K562 (cell line): ENCODE results near the gene KRTAP10-6.

Source experiments
- CBX5 ChIP-seq: IDR thresholded peaks from 2 replicates; pipeline ENCODE4 v1.6.1; 2014; ENCODE audit warnings: low read depth, borderline replicate concordance
- CTCF ChIP-seq, 3 experiments: IDR thresholded peaks in 2 of 3; conservative IDR thresholded peaks in 1 of 3; 2 replicates each; pipeline ENCODE4 v1.5.1; 2011 to 2012; ENCODE audit warnings: low read length in 3 of 3, mild to moderate bottlenecking in 3 of 3, control low read depth in 2 of 3, improper control_type of control experiment in 1 of 3, inconsistent platforms in 1 of 3, low read depth in 1 of 3, mixed read lengths in 1 of 3, moderate library complexity in 1 of 3; ENCODE audit not compliant: insufficient read depth in 2 of 3
- FOXK2 ChIP-seq, 2 experiments: fragments of 450-650 bp; IDR thresholded peaks in 1 of 2; conservative IDR thresholded peaks in 1 of 2; 2 replicates each; pipeline ENCODE4 v1.6.1; 2016; ENCODE audit warnings: low read depth in 2 of 2, mild to moderate bottlenecking in 1 of 2
- NKRF ChIP-seq: fragments of 450-650 bp; IDR thresholded peaks from 2 replicates; pipeline ENCODE4 v1.6.1; 2016; ENCODE audit warnings: borderline replicate concordance
- POLR2A ChIP-seq: fragments of 450-650 bp; conservative IDR thresholded peaks from 2 replicates; pipeline ENCODE4 v1.6.1; 2016
- SAFB2 ChIP-seq: fragments of 200-400 bp; formaldehyde crosslinking; IDR thresholded peaks from 2 replicates; pipeline ENCODE4 v1.6.1; 2018; ENCODE audit warnings: borderline replicate concordance, low read length, low read depth, moderate library complexity; ENCODE audit not compliant: severe bottlenecking
- ZBTB1 ChIP-seq: sonication (generic); formaldehyde crosslinking; IDR thresholded peaks from 2 replicates; pipeline ENCODE4 v1.8.1; 2023; ENCODE audit warnings: missing genetic modification reagents, low read depth, mild to moderate bottlenecking, borderline replicate concordance
- ZFP1 ChIP-seq: fragments of 450-650 bp; formaldehyde crosslinking; IDR thresholded peaks from 2 replicates; pipeline ENCODE4 v1.4.0; 2020; ENCODE audit warnings: mild to moderate bottlenecking, mixed read lengths

GRCh38 chr21:44568261-44568660 is 24.0 kb downstream of the KRTAP10-6 start:
- TF ChIP-seq NKRF (no peak), SAFB2 (no peak), POLR2A (no peak), ZFP1 (no peak), CTCF (IDR thresholded peaks at IDR 0.05 in 2 of 3, conservative IDR thresholded peaks at IDR 0.05 in 1 of 3; ENCODE audit: insufficient read depth in 2 of 3, low read depth in 1 of 3, low read length in 3 of 3) (no peak), ZBTB1 (CRISPR knock-in tag) (no peak), FOXK2 (conservative IDR thresholded peaks at IDR 0.05 in 1 of 2, IDR thresholded peaks at IDR 0.05 in 1 of 2; ENCODE audit: low read depth in 2 of 2) (no peak), CBX5 (no peak)
